Measurements from ENCODE around the gene NLK.

NLK gene

DNA sequence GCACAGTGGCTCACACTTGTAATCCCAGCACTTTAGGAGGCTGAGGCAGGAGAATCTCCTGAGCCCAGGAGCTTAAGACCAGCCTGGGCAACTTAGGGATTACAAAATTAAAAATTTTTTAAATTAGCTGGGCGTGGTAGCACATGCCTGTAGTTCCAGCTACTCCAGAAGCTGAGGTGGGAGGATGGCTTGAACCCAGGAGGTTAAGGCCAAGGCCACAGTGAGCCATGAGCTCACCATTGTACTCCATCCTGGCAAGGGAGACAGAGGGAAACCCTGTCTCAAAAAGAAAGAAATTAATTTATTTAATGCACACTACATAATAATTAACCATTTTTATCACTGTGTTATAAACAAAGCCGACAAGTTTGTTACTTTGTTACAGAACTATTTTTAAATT is 145.5 kb downstream of the NLK start:
- no peak for ATAC-seq
- TF ChIP-seq ARNTL (CRISPR knock-in tag; IDR thresholded peaks at IDR 0.05; ENCODE audit: borderline replicate concordance, low read depth) (no peak), ZNF70 (CRISPR knock-in tag; IDR thresholded peaks at IDR 0.05) (no peak), ZC3H10 (CRISPR knock-in tag; IDR thresholded peaks at IDR 0.05) (no peak), OSR1 (CRISPR knock-in tag; IDR thresholded peaks at IDR 0.05) (no peak), ZNF8 (CRISPR knock-in tag; IDR thresholded peaks at IDR 0.05) (no peak), SNAI2 (CRISPR knock-in tag; IDR thresholded peaks at IDR 0.05) (no peak), GLIS3 (CRISPR knock-in tag; IDR thresholded peaks at IDR 0.05) (no peak), BACH2 (CRISPR knock-in tag; IDR thresholded peaks at IDR 0.05; ENCODE audit: borderline replicate concordance) (no peak), PPARA (CRISPR knock-in tag; IDR thresholded peaks at IDR 0.05; ENCODE audit: borderline replicate concordance) (no peak), ZFP3 (CRISPR knock-in tag; IDR thresholded peaks at IDR 0.05) (no peak)
- TF ChIP-seq, protein P1, sequence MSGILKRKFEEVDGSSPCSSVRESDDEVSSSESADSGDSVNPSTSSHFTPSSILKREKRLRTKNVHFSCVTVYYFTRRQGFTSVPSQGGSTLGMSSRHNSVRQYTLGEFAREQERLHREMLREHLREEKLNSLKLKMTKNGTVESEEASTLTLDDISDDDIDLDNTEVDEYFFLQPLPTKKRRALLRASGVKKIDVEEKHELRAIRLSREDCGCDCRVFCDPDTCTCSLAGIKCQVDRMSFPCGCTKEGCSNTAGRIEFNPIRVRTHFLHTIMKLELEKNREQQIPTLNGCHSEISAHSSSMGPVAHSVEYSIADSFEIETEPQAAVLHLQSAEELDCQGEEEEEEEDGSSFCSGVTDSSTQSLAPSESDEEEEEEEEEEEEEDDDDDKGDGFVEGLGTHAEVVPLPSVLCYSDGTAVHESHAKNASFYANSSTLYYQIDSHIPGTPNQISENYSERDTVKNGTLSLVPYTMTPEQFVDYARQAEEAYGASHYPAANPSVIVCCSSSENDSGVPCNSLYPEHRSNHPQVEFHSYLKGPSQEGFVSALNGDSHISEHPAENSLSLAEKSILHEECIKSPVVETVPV (CRISPR knock-in tag; IDR thresholded peaks at IDR 0.05): no peak
- TF ChIP-seq, protein P2, sequence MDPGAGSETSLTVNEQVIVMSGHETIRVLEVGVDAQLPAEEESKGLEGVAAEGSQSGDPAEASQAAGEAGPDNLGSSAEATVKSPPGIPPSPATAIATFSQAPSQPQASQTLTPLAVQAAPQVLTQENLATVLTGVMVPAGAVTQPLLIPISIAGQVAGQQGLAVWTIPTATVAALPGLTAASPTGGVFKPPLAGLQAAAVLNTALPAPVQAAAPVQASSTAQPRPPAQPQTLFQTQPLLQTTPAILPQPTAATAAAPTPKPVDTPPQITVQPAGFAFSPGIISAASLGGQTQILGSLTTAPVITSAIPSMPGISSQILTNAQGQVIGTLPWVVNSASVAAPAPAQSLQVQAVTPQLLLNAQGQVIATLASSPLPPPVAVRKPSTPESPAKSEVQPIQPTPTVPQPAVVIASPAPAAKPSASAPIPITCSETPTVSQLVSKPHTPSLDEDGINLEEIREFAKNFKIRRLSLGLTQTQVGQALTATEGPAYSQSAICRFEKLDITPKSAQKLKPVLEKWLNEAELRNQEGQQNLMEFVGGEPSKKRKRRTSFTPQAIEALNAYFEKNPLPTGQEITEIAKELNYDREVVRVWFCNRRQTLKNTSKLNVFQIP (CRISPR knock-in tag; IDR thresholded peaks at IDR 0.05; ENCODE audit: borderline replicate concordance, low read depth): no peak

DNA sequence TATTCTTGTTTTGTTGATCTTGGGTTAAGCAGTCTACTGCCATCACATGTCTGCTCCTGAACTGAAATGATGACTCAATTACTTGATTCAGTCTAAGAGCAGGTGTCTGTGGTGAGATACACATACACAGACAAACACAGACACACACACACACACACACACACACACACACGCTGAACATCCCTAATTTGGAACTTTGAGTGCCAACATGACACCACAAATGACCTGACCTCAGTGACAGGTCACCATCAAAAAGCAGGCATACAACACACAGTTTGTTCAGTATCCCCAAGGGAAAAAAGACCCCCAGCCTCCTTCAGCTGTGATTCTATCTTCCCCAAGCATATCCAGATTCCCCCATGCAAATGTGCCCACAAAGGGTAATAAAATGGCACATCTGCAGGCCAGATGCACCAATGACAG is 146.4 kb downstream of the NLK start:
- no peak for ATAC-seq
- TF ChIP-seq ZFP30 (CRISPR knock-in tag; IDR thresholded peaks at IDR 0.05) (no peak), TCF4 (CRISPR knock-in tag; IDR thresholded peaks at IDR 0.05; ENCODE audit: borderline replicate concordance) (peak; percentile 81; the same call in 1 of the 2 replicates)

DNA sequence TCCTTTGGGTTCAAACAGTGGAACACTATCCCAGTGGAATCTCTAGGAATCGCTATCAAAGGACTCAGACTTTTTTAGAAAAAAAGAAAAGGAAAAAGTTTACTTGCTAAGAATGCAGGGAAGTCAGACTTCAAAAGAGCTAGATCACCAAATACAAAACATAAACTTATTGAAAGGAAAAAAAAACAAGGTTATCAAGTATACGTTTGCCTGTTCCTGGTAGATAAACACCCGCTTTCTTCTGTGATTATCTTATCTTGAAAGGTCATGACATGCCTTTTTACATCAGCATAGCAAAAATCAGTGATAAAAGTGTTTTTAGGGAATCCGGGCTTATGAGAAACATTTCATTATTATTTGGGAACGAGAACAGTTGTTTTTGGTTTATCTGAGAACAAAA is 147.2 kb downstream of the NLK start:
- TF ChIP-seq ZNF8 (CRISPR knock-in tag; IDR thresholded peaks at IDR 0.05) (no peak), BACH2 (CRISPR knock-in tag; IDR thresholded peaks at IDR 0.05; ENCODE audit: borderline replicate concordance) (no peak)
- TF ChIP-seq, protein P3, sequence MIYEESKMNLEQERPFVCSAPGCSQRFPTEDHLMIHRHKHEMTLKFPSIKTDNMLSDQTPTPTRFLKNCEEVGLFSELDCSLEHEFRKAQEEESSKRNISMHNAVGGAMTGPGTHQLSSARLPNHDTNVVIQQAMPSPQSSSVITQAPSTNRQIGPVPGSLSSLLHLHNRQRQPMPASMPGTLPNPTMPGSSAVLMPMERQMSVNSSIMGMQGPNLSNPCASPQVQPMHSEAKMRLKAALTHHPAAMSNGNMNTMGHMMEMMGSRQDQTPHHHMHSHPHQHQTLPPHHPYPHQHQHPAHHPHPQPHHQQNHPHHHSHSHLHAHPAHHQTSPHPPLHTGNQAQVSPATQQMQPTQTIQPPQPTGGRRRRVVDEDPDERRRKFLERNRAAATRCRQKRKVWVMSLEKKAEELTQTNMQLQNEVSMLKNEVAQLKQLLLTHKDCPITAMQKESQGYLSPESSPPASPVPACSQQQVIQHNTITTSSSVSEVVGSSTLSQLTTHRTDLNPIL (CRISPR knock-in tag; IDR thresholded peaks at IDR 0.05; ENCODE audit: low read depth): no peak
- ATAC-seq: no peak

DNA sequence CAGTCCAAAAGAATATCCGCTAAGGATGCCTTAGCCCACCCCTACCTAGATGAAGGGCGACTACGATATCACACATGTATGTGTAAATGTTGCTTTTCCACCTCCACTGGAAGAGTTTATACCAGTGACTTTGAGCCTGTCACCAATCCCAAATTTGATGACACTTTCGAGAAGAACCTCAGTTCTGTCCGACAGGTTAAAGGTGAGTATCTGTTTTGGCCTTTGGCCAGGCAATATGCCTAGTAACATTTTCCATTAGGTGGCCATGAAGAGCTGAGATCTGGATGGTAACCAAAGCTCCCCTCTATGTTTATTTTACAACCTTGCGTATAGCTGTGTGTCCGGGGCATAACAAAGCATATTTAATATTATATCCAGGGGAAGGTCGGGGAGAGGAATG is 148.5 kb downstream of the NLK start:
- TF ChIP-seq, protein P4, sequence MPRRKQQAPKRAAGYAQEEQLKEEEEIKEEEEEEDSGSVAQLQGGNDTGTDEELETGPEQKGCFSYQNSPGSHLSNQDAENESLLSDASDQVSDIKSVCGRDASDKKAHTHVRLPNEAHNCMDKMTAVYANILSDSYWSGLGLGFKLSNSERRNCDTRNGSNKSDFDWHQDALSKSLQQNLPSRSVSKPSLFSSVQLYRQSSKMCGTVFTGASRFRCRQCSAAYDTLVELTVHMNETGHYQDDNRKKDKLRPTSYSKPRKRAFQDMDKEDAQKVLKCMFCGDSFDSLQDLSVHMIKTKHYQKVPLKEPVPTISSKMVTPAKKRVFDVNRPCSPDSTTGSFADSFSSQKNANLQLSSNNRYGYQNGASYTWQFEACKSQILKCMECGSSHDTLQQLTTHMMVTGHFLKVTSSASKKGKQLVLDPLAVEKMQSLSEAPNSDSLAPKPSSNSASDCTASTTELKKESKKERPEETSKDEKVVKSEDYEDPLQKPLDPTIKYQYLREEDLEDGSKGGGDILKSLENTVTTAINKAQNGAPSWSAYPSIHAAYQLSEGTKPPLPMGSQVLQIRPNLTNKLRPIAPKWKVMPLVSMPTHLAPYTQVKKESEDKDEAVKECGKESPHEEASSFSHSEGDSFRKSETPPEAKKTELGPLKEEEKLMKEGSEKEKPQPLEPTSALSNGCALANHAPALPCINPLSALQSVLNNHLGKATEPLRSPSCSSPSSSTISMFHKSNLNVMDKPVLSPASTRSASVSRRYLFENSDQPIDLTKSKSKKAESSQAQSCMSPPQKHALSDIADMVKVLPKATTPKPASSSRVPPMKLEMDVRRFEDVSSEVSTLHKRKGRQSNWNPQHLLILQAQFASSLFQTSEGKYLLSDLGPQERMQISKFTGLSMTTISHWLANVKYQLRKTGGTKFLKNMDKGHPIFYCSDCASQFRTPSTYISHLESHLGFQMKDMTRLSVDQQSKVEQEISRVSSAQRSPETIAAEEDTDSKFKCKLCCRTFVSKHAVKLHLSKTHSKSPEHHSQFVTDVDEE (CRISPR knock-in tag; IDR thresholded peaks at IDR 0.05): no peak
- TF ChIP-seq GLIS3 (CRISPR knock-in tag; IDR thresholded peaks at IDR 0.05): no peak
- TF ChIP-seq ZFP30 (CRISPR knock-in tag; IDR thresholded peaks at IDR 0.05): no peak
- TF ChIP-seq CSDC2 (CRISPR knock-in tag; IDR thresholded peaks at IDR 0.05): no peak
- TF ChIP-seq ESRRG (CRISPR knock-in tag; IDR thresholded peaks at IDR 0.05): no peak
- TF ChIP-seq RARB (CRISPR knock-in tag; IDR thresholded peaks at IDR 0.05): no peak
- TF ChIP-seq OSR1 (CRISPR knock-in tag; IDR thresholded peaks at IDR 0.05): no peak
- no peak for TF ChIP-seq SNAI2 (CRISPR knock-in tag; IDR thresholded peaks at IDR 0.05)
- no peak for TF ChIP-seq ZC3H10 (CRISPR knock-in tag; IDR thresholded peaks at IDR 0.05)
- TF ChIP-seq ZNF70 (CRISPR knock-in tag; IDR thresholded peaks at IDR 0.05): no peak
- no peak for TF ChIP-seq ZNF8 (CRISPR knock-in tag; IDR thresholded peaks at IDR 0.05)
- TF ChIP-seq, protein P3 (CRISPR knock-in tag; IDR thresholded peaks at IDR 0.05; ENCODE audit: low read depth): no peak
- no peak for TF ChIP-seq ZFP3 (CRISPR knock-in tag; IDR thresholded peaks at IDR 0.05)
- TF ChIP-seq TCF4 (CRISPR knock-in tag; IDR thresholded peaks at IDR 0.05; ENCODE audit: borderline replicate concordance): no peak
- TF ChIP-seq, protein P2 (CRISPR knock-in tag; IDR thresholded peaks at IDR 0.05; ENCODE audit: borderline replicate concordance, low read depth): no peak
- no peak for TF ChIP-seq ARNTL (CRISPR knock-in tag; IDR thresholded peaks at IDR 0.05; ENCODE audit: borderline replicate concordance, low read depth)
- no peak for ATAC-seq

All from SK-N-SH treated with all-trans-retinoic acid at 6 μM for 48 hours (cell line).